ENCODE data around the gene SIRPA.
"Not testable (repeated sequence)": the region's sequence is repeated elsewhere in the genome, so short reads cannot be mapped to it uniquely, and the experiment has no call there.

Gene SIRPA

DNA sequence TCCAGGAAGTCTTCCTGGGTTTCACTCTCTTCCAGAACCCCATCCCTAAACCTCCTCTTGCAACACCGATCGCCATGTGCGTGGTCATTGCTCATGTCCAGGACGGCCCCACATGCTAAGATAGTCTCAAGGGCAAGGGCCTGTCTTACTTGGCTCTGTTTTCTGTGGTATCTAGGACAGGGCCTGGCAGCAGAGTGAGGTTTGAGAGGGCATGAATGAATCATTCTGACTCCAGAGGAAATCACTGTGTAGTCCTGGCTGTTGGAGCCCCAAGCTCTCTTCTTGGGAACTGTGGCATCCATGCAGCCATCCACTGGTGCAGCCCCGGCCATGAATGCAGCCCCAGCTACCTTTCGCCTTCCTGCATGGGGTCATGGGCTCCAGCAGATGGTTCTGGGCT lies 12.4 kb downstream of the SIRPA start:
- no peak for DNase-seq (ENCODE audit: low read depth)

DNA sequence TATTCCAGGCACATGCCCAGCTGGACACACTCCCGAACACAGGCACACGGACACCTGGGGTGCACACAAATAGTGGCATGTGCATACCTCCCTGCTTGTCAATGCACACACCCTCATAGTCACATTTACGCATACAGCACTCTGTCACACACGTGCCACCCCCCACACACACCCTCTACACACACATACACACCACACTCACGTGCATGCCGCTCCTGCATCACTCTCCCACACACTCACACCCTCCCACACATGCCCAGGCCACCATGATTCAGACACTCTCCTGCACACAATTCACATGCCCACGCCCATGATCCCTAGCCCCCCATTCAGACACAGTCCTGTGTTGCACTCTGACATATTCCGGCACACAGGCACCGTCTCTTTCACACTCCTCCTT lies 13.0 kb downstream of the SIRPA start:
- DNase-seq (ENCODE audit: low read depth) = no peak

DNA sequence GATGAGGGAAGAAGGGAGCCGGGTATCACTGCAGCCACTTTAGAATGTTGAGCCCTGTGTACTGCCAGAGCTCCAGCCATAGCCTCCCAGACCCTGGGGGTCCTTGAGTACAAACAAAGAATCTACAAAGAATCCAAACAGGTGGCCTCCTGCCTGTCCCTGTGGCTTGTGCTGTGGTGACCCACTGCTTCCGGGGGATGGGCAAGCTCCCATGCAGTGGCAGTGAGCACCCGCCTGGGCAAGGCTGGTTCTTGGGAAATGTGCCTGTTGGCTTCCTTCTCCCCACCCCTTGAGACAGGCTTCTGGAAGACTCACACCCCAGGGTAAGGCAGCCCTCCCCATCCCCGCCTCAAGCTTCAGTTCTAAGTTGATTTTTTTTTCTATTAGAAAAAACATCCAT lies 13.9 kb downstream of the SIRPA start:
- no peak for DNase-seq (ENCODE audit: low read depth)

DNA sequence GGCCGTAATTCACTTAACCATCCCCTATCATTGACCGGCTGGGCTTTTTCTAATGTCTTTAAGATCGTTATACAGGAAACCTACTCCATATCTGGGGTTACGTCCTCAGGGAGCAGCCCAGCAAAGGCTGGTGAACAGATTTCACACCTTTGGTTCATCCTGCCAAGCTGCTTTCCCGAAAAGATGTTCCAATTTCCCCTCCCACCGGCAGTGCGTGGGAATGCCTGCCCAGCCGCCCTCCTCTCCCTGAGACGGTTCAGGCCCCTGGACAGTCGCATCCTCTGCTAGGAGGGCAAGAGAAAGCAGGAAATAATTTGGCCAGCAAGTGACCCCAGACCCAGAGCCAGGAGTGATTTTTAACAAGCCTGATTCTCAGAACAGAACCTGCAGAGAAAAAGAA lies 16.3 kb downstream of the SIRPA start:
- no peak for DNase-seq (ENCODE audit: low read depth)

DNA sequence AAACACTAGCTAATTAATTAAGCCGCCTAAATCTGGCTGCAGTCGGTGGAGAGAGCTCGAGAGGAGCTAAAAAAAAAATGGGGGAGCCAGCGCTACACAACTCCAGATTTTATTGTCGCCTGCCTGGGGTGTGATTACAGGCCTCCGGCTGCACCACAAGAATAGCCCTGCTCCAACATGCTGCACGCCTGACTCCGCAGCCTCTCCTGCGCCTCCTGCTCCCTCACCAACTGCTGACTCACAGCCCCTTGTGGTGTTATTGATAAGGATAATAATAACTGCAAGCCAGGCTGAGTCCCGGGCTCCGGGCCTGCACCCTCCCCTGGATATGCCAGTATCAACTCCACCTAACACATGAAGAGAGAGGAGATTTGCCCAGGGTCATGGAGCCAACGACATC lies 16.8 kb downstream of the SIRPA start:
- no peak for DNase-seq (ENCODE audit: low read depth)

DNA sequence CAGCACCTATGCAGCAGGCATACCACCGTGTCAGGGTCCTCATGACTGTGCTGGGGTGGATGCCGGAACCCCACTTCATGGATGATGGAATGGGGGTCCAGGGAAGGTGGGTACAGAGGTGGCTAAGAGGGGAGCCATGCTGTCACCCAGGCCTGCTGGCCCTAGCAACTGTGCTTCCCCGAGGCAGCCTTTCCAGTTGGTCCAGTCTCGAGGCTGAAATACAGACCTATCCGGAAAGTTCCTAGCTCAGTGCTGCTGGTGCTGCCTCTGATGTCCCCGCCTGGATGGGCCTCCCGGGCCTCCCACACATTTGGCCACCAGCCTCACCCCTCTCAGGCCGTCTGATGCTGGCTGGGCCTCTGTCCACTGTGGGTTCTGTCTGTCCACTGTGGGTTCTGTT lies 17.4 kb downstream of the SIRPA start:
- no peak for DNase-seq (ENCODE audit: low read depth)

DNA sequence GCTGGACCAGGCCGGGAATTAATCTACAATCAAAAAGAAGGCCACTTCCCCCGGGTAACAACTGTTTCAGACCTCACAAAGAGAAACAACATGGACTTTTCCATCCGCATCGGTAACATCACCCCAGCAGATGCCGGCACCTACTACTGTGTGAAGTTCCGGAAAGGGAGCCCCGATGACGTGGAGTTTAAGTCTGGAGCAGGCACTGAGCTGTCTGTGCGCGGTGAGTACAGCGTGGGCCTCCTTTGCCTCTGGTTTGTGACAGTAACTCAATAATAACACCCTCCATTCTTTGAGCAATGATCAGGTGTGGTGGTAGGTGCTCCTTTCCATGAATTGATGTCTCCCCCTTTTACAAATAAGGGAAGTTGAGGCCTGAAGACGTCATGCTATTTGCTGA lies 20.0 kb downstream of the SIRPA start:
- DNase-seq (ENCODE audit: low read depth) = not testable (repeated sequence)

DNA sequence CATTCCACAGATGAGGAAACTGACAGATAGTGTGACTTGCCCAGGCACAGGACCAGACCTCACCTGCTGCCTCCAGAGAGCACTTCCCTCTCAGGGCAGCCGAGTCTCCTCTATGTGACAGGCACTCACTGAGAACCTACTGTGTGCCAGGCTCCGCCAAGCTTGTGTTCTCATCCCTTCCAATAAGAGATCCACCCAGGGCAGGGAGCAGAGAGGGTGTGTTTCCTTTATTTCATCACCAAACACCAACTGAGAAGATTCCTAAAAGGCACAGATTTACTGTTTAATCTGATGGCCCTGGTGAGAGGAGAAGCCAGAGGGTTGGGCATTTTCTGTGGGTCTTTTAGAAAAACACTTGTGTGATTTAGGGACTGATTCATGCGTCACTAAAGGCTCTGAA lies 20.5 kb downstream of the SIRPA start:
- DNase-seq (ENCODE audit: low read depth) = no peak

DNA sequence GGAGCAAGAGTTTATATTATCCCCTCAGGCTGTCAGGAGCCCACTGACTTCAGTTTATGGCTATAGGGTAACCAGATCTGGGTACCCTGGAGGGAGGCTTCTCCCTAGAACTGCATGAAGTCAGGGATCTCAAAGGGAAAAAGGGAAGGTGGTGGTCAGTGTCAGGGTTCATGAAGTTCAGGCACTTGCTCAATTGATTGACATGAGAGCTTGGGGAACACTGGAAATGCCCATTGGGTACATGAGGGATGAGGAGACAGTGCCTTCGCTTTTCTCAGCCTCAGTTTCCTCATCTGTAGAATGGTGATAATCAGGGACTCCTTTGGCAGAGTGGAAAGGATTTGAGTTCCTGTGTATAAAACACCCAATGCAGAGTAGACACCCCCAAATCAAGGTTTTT lies 22.6 kb downstream of the SIRPA start:
- DNase-seq (ENCODE audit: low read depth) = no peak

DNA sequence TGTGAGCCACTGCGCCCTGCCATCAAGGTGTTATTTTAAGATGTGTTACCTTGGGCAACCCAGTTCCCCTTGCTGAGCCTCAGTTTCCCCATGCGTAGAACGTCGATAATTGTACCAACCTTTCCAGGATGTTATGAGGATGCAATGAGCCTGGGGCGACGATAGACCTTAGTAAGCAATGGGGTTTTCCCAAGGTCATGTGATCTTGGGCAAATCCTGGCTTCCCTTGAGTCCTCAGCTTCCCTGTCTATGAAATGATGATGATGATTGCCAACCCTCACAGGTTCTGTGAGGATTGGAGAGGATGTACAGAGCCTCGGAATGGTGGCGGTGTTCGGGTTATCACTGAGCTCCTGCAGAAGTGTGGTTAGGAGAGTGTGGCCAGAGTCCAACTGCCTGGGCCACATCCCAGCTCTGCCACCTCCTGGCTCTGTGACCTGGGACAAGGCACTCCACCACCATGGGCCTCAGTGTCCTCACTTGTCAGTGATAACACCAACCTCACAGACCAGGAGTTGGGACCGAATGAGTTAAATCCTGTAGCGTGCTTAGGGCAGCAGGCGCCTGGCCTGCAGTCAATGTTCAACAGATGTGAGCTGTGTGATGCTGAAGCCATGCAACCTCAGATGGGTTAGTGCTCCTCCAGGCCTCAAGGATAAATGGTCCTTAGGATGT lies 23.4 kb downstream of the SIRPA start:
- DNase-seq (ENCODE audit: low read depth) = no peak

DNA sequence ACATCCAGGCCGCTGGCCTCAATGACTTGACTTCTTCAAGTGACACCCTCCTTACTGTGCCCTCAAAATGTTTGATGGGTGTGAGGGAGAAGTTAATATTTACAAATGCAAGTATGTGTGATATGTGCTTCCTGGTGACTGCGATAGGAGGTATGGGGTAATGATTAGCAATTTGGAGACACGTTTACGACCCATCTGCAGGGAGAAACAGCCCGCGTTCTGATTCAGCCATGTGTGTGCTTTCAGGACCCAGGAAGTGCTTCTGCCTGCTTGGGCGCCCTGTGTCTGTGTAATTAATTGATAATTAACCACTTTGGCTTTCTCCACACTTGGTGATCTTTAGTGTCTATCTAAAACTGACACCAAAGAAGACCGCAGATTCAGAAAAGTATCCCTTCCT lies 25.0 kb downstream of the SIRPA start:
- no peak for DNase-seq (ENCODE audit: low read depth)

DNA sequence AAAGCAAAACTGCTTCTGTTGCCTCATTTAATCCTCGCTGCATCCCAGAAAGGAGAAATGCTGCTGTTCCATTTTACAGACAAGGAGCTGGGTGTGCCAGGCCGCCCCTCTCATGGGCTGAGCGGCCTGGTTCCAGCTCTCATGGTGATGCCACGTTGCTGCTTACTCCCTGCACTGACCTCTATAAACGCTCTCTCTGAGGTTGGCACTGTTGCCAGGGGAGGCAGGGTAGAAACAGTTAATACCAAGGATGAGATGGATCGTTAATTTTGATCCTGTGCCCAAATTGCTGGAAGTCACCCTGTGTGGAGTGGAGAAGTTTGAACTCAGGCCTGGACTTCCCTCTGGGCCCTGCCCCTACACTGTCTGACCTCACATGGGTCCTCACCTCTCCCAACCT lies 25.6 kb downstream of the SIRPA start:
- DNase-seq (ENCODE audit: low read depth) = no peak

DNA sequence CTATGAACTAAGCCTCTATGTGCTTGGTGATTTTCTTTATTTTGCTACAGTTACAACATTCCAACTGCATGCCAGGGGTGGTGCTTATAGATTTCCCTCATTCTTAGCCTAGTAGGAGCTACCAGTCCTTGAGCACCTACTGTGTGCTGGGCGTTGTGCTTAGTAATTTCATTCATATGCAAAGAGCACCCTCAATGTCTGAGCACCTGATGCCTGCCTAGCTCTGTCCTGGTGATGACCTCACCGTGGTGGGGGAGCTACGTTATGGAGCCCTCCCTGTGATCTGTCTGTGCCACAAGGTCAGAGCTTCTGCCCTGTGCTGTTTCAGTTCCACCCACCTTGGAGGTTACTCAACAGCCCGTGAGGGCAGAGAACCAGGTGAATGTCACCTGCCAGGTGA lies 26.8 kb downstream of the SIRPA start:
- not testable (repeated sequence) for DNase-seq (ENCODE audit: low read depth)

DNA sequence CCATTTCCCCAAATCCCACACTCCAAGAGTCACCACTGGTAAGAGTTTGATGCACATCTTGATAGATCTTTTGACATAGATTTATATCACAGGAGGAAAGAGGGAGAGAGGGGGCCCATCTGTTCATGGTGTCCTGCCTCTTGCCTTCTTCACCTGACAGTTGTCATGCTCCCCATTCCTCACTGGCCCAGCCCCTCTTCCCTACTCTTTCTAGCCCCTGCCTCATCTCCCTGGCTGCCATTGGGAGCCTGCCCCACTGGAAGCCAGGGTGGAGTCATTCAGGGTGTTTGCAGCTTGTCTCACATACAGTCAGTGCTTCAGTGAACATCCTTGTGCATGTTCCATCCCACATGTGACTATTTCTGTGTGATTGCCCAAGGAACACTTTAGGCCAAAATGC lies 27.6 kb downstream of the SIRPA start:
- DNase-seq (ENCODE audit: low read depth) = no peak

DNA sequence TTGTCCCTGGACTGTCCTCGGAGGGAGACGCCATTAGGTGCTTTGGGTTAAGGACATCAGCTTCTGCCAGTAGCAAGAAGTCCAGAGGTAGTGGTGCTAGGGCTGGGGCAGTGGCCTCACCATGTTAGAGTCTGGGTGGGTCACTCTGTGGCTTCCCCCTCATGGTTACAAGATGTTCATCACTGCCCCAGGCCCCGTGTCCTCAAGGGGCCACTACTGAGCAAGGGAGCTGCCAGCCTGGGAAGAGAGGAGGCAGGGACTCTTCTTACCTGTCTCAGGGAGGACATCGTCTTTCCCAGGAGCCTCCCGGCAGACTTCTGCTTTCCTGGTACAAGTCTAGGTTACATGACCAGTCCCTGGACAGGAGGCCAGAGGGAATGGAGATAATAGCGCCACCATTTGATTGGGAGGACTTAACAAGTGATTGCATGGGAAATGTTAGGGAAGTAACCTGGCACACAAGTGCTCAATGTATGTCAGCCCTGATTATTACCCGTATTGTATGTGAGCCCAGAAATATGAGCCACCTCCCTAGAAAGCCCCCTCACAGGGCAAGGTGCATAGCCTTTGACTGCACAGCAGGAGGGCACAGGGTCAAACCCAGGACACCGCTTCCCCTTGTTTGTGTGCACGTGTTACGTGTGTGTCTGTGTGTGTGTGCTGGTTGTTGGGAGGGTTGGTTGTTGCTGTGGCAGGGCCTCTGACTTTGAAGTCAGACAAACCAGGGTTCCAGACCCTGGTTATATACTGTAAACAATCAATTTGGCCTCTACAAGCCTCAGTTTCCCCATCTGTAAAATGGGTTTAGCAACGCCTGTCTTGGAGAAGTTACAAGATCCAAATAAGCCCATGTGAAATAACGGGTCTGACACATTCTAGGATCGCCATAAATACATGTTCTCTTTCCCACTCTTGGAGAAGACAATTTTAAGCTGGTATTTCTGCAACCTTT lies 30.0 kb downstream of the SIRPA start:
- DNase-seq (ENCODE audit: low read depth) = no peak

DNA sequence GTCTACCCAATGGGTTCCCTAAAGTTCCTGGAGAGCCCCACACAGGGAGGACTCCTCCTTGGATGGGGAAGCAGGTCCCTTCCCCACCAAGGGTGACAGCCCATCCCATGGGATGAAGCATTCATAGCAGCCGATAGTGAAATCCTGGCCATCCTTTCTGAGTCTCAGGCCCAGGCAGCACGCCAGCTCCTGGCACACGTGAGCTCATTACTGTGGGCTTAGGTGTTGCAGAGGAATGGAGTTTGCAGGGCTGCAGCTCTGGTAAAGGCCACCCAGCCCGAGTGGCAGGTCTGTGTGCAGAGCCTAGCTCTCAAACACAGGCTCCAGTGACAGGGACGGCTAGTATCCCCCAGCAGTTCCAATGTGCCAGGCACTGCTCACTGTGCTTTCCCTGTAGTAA lies 31.0 kb downstream of the SIRPA start:
- no peak for DNase-seq (ENCODE audit: low read depth)

DNA sequence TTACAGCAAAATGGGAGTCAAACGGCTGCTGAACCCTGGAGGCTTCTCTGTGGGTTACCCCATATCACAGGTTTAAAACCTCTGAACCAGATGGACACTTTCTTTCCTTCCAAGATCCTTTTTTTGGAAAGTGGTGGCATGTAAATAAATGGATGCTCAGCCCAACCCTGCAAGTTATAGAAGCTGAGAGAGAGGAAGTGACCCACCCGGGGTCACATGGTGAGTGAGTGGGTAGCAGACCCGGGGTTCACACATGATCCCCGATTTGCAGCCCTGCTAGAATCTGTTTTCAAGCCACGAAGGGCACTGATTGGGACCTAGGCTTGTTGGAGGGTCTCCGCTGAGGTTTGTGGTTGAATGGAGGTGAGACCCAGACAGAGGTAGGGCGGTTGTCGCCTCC lies 32.0 kb downstream of the SIRPA start:
- no peak for DNase-seq (ENCODE audit: low read depth)

DNA sequence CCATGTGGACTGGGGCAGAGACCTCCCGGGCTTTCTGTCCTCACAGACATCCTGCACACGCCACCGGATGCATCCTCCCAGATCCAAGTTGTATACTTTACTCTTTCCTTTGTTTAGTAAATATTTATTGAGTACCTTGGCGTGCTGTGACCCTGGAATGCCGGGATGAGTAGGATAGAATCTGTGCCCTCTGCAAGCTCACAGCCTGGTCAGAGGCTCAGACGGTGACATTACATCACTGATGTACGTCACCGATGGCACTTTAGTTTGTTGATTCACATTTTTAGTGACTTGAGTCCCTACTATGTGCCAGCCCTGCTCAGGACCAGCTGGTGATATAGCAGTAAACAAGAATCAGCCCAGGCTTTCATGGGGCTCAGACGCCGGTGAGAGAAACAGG lies 32.9 kb downstream of the SIRPA start:
- DNase-seq (ENCODE audit: low read depth) = no peak

DNA sequence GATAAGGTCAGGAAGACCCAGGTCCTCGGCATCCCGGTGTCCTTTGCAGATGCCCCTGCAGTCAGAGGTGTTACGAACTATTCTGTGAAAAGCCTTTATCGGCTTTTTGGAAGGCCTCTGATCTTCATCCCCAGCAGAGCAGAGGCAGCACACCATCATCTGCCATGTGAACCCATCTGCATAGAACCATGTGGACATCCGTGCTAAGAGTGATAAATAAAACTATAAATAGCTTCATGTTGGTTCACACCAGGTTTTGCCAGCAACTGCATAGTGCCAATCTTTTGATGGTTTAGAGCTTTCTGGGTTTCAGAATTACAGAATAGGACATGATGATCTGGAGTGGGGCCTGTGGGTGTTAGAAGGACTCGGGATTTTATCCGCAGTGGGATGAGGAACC lies 33.6 kb downstream of the SIRPA start:
- no peak for DNase-seq (ENCODE audit: low read depth)

DNA sequence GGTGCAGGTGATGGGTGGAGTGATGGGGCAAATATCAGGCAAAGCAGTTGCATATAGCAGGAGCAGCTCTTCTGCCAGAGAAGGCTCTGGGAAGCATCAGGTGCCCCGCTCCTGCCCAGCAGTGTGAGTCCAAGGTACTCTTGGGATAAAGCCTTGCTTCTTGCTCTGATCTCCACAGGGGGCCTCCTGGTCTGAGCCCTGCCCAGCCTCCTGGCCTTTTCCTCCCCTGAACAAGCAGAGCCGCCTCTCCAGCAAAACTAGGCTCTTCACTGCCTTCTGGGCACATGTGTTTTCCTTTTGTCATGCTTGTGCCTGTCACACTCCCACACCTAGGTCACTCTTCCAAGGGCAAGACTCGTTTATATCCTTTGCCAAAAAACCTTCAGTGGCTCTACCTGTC lies 34.3 kb downstream of the SIRPA start:
- no peak for DNase-seq (ENCODE audit: low read depth)

DNA sequence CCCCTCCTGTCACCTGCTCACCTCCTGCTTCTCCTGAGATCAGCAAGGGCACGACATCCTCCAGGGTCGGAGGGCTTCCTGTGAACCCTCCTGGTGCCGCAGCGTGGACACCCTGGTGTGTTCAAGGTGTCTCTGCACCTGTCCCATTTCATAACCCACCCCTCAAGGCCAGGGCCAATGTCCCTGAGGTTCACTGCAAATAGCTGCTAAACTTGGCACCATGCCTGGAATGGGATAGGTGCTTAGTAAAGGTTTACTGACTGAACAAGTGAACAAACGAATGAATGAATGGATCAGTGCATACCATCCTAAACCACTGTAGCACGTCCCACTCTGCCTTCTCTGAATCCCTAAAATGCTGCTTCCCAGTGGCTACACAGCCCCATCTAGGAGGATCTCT lies 35.0 kb downstream of the SIRPA start:
- DNase-seq (ENCODE audit: low read depth) = no peak

DNA sequence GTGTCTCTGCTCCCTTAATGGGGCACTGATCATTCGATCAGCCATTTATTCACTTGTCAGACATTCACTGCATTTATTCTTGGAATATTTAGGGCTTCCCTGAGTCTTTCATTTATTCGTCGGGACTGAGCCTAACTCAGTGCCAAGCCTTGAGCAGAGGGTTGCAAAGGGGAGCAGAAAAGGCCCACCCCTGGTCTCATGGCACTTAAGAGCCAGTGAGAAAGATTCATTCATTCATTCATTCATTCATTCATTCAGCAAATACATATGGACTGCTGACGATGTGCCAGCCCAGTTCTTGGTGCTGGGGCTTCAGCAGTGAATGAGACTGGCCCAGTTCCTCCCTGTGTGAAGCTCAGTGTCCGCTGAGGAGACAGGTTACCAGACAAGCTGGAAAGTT lies 36.6 kb downstream of the SIRPA start:
- DNase-seq (ENCODE audit: low read depth) = no peak

DNA sequence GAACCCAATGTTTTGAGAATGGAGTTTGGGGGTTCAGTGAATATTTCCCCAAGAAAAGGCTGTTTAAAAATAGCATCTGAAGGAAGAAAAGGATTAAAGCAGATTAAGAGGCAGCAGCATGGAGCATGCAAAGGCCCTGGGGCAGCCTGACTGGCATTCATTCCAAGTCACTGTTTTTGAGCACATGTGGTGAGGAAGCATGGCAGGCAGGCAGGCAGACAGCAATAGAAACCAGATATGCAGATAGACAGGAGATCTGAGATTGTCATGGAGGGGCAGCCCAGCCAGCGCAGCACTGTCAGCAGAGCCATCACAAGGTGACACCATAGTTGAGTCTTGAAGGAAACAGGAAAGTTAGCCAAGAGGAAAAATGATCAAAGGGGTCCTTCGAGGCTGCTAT lies 37.8 kb downstream of the SIRPA start:
- no peak for DNase-seq (ENCODE audit: low read depth)

DNA sequence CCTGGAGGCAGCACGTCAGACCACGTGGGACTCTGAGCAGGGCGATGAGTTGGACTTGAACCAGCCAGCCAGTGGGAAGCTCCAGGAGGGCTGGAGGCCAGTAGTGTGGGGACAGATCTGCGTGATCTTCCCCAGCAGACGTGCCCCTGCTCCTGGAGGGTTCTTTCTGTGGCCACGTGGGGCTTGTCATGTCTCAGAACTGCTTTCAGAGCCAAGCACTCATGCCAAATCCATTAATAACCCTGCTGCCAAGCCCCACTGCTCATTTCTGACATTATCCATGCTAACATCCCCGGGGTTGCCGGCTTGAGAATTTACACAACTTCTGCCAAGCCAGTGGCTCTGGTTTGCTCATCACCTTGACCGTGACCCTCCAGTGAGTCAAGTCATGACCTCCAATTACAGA lies 38.3 kb downstream of the SIRPA start:
- no peak for DNase-seq (ENCODE audit: low read depth)
